ENCODE results near the gene VAMP2.
"Not testable (repeated sequence)": the region's sequence is repeated elsewhere in the genome, so short reads cannot be mapped to it uniquely, and the experiment has no call there.

Gene VAMP2

GRCh38 chr17:8176197-8176940 is 13.6 kb upstream of the VAMP2 start, which contains the start of gene TMEM107:
TMEM107 (minus strand) TSS chr17:8176380; CDS start chr17:8176286, 94 bp downstream.
- DNase-seq (ENCODE audit: low read depth in 2 of 2) = peak; percentile 77 to 83

- DNase-seq (ENCODE audit: low read depth in 2 of 2) = no peak
Measured at GRCh38 chr17:8175795-8176196, 13.0 kb upstream of the VAMP2 start.

DNA sequence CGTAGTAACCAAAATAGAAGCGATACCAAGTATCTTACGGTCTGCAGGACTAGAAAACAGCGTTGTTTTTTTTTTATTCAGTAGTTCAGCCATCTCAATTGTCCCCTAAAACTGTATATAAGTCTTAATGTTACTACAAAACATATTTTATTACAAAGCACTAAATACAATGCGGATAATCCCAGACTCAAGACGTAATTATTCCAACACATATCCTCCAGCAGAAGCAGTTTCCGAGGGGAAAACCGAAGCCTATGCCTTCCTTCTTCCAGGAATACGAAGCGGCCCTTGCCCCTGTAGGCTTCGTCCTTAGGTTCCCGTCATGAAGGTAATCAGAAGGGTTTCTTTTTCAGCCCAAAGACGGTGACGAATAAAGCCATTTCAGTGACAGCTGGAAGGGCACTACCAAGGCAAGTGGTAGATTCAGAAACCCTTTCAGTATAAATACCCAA is 11.1 kb upstream of the VAMP2 start:
- no peak for DNase-seq (ENCODE audit: low read depth in 2 of 2)

DNA sequence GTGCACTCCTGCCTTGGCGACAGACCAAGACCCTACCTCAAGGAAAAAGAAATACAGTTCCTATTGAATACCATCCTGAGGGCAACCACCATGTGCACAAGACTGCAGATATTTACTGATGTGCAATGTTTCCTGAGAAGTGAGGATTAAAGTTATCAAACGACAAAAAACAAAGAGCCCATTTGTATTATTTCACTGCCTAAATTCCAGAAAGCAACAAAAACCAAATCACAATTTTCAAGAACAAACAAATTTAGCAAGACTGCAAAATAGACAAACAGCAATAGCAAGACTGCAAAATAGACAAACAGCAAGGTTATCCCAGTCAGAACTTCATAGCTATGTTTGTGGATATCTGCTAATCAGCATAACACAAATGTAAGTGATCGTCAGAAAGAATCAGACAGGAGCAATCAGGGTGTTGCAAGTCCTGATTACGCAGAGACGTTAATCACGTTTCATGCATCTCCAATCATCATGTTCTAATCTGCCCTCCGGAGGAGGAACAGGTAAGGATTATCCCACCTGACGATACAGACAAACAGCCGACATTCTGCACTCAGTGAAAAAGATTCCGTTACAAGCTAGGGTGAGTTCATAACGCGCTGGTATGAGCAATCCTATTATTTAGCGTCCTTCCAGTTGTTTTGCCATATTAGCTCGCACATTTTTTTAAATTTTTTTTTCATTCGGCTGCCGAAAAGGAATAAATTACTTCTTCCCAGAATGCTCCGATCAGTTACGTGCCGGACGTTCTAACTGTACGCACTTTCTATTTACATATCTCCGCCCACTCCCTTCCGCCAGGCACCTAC is 10.5 kb upstream of the VAMP2 start:
- DNase-seq (ENCODE audit: low read depth in 2 of 2) = peak; percentile 61 to 66

GRCh38 chr17:8170186-8170585 is 7.4 kb upstream of the VAMP2 start:
- not testable (repeated sequence) for DNase-seq (ENCODE audit: low read depth in 2 of 2)

GRCh38 chr17:8167526-8167925 is 4.8 kb upstream of the VAMP2 start:
- DNase-seq (ENCODE audit: low read depth in 2 of 2) = no peak

- DNase-seq (ENCODE audit: low read depth in 2 of 2) = no peak
Measured at GRCh38 chr17:8166731-8167130, 4.0 kb upstream of the VAMP2 start.

GRCh38 chr17:8164815-8165131 is 2.0 kb upstream of the VAMP2 start:
- no peak for DNase-seq (ENCODE audit: low read depth in 2 of 2)

DNA sequence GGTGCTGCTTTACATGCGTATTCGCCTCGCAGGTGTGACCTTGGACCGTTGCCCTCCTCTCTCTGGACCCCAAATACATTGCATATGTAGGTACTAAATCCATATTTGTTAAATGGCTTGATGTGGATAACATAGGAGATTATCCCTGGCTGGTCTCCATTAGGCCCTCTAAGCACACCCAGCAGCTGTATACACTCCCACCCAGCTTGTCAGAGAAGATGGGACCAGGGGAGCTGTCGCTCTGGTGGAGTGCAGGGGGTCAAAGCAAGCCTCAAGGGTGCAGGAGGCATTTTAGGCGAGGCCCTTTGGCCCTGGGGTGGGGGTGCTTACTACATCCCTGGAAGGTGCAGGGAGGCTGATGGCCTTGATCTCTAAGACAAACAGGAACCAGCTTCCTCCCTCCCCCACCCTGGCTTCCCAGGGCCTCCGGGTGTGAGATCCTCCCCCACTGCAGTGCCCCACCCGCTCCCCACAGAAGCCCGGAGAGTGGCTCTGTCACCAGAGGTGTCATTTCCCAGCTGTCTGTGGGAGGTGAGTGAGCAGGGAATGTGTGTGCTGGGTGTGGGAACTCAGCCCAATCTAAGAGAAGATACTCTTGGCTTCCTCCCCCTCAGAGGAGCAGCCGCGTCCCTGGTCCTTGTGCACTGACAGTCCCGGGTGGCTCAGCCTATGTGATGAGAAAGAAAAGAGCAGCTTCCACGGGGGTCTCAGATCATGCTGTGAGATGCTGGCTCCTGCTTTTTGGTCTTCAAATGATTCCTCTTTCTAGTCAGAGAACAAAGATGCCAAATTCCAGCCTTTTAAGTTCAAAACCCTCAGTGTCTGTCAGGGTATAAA is 1.4 kb upstream of the VAMP2 start:
- peak; percentile 62 to 71 for DNase-seq (ENCODE audit: low read depth in 2 of 2)

DNA sequence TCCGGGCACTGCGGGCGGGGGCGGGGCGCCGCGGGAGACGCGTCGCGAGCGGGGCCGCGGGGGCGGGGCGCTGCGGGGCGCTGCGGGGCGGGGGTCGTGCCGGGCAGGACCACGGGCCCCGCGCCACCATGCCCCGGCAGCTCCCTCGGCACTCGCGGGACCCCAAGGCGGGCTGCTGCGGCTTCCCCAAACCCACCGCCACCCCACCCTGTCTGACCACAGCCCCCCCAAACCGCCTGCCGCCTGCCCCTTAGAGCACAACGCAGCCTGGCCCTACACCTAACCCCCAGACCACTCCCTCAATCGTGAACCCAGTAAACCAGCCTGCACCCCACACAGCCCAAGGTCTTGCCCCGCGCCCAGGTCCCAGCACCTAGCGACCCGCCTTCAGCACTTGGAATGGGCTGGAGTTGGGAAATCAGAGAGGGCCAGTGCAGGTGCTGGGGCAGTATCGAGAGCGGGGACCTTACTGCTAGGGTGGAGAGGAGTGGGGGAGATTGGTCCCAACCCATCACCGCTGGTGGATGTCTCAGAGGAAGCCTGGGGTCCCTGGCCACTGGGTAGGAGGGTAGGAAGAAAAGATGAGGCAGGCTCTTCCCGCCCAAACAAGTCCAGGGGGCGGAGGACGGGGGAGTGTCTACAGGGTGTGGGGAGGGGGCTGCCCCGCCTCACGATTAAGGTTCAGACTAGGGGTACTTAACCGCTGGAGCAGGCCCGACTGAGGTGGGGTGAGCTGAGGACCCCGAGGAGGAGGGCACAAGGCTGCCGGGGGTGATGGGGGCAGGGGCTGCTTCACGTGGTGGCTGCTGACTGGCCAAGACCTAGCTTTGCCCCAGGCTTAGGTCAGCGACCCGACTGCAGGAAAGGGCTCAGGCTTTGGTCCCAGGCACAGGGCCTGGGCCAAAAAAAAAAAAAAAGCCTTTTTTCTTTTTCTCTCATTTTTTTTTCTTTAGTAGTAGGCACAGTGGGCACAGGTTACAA is 539 bp upstream of the VAMP2 start:
- DNase-seq (ENCODE audit: low read depth in 2 of 2) = no peak

DNA sequence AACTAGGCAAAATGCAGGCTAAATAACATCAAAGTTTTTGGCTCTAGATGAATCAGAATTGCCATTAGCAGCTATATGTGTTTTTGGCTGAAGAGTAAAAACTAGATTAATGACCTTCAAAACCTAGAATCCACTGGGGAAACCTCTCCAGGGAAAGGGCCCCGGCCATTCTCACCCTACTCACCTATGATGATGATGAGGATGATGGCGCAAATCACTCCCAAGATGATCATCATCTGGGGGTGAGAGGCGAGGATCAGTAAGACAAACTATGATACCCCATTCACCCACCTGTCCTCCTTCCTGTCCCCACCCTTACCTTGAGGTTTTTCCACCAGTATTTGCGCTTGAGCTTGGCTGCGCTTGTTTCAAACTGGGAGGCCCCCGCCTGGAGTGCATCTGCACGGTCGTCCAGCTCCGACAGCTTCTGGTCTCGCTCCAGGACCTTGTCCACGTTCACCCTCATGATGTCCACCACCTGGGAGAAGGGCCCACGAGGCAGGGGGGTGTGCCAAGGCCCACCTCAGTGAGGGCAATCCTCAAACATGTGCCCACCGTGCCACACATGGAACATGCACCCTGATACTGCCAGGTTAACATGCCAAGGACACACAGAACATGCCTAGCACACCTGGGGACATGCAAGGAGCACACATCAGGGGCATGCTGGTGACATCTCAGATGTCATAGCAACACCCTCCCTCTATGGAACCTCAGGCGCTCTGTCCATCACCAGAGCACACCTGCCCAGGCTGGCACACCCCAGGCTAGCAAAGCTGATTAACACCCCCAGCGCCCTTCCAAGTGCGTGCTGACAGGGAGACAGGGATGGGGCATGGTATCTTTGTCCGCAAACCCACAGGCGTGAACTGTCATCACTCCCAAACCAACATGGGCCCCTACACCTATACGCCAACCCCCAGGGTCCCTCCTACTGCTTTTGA is 1.2 kb downstream of the VAMP2 start:
- DNase-seq (ENCODE audit: low read depth in 2 of 2) = no peak

- no peak for DNase-seq (ENCODE audit: low read depth in 2 of 2)
Measured at GRCh38 chr17:8160741-8161221, 2.0 kb downstream of the VAMP2 start.

- DNase-seq (ENCODE audit: low read depth in 2 of 2) = no peak
Measured at GRCh38 chr17:8160224-8160577, 2.5 kb downstream of the VAMP2 start.

- no peak for DNase-seq (ENCODE audit: low read depth in 2 of 2)
Measured at GRCh38 chr17:8159459-8160223, 3.1 kb downstream of the VAMP2 start.

DNA sequence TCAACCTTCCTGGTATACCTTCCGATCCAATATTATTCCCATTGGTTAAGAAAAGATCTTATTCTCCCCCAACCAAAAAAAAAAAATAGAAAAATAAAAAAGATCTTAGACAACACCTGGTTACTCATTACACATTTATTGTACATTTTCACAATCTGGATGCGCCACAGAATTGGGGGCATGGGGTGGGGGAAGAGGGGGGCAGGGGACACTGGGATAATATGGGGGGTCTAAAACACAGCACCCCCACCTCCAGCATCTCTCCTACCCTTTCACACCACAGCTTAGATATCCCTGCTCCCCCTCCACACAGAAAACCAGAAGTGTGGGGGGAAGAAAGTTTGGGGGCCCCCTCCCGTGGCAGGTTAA is 3.7 kb downstream of the VAMP2 start:
- no peak for DNase-seq (ENCODE audit: low read depth in 2 of 2)

DNA sequence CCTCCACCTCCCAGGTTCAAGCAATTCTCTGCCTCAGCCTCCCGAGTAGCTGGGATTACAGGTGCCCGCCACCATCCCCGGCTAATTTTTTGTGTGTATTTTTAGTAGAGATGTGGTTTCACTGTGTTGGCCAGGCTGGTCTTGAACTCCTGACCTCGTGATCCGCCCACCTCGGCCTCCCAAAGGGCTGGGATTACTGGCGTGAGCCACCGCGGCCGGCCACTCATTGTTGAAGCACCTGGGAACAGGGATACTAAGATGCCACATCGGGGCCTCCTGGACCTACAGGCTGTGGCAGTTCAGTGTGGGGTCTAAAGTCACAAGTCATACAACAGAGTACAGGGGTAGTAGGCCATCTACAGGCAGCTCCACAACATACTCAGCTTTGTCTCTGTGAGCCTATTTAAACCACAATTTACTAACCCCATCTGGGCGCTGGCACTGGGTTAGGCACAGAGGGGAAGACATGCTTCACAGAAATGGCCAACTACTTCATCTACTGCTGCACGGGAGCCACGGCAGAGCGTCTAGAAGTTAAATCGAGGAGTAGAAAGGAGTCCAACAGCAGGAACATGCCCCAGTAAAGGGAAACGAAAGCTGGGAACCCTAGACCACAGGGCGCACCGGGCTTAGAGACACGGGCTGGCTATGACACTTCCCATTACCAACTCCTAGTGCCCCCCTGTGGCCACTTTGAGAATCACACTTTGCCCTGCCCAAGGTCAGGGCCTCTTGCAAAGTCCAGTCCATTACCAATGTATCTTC is 4.3 kb downstream of the VAMP2 start:
- peak; percentile 74 to 76 for DNase-seq (ENCODE audit: low read depth in 2 of 2)

GRCh38 chr17:8156246-8156992 is 6.3 kb downstream of the VAMP2 start:
- peak; percentile 100 for DNase-seq (ENCODE audit: low read depth in 2 of 2)

GRCh38 chr17:8155996-8156245 is 6.8 kb downstream of the VAMP2 start:
- no peak for DNase-seq (ENCODE audit: low read depth in 2 of 2)
